Colonic mucosa (tissue), 4 donors: ENCODE results near the gene GALNT9. TPM values are rescaled to one million over a fixed set of nuclear protein-coding genes. Genes with fewer than 3 reads are reported as not detected.

Experiments
- DNase-seq: peaks from one replicate; pipeline ENCODE4 v3.0.0-alpha.2; 2020
- H3K27ac ChIP-seq: fragments of 200-600 bp; one replicate; pipeline ENCODE4 v1.8.0; 2021
- H3K27me3 ChIP-seq: fragments of 200-600 bp; one replicate; pipeline ENCODE4 v1.8.0; 2021
- H3K36me3 ChIP-seq: fragments of 200-600 bp; one replicate; pipeline ENCODE4 v1.8.0; 2021
- H3K4me1 ChIP-seq: fragments of 200-600 bp; one replicate; pipeline ENCODE4 v1.8.0; 2021; ENCODE audit warnings: mild to moderate bottlenecking
- H3K4me3 ChIP-seq: fragments of 200-600 bp; one replicate; pipeline ENCODE4 v1.8.0; 2021
- H3K9ac ChIP-seq, 2 donors: one replicate each; pipeline ENCODE4 v1.7.0; 2013; ENCODE audit warnings: control low read depth in 2 of 2, low read depth in 2 of 2, low read length in 2 of 2
- H3K9me3 ChIP-seq: fragments of 200-600 bp; one replicate; pipeline ENCODE4 v1.8.0; 2021
- CTCF ChIP-seq: fragments of 200-600 bp; IDR thresholded peaks from one replicate; pipeline ENCODE4 v1.8.0; 2022; ENCODE audit warnings: antibody characterized with exemption, mild to moderate bottlenecking
- intact Hi-C: fragments of 100-400 bp; cut with DNase I; formaldehyde crosslinking; loops from one replicate; pipeline ENCODE4 v1.14.1; 2022
- total RNA-seq, 2 donors: library from RNA; stranded (reverse); fragmentation: NEBNext Ultra II Directional in 1 of 2; extraction: Animal tissue kit (Norgen Biotek cat#: 25700) in 1 of 2; gene quantifications; one replicate each; pipeline ENCODE4 v1.2.1, GENCODE V29; 2021
- donor health status: healthy.
- donor health status: DM: no; HTN: no; CAD: no.
- donor health status: DM: no; HTN: no; CAD: no.

GALNT9 gene
- total RNA-seq, 2 donors from 2014 or later = 0.45 TPM; not detected in 1

GRCh38 chr12:132259364-132259871 lies 70.0 kb downstream of the GALNT9 start:
- H3K27ac ChIP-seq = no peak overlapping the region
- TF ChIP-seq CTCF = no peak
- H3K36me3 ChIP-seq = no peaks in the 10 kb centered on the region
- no peaks in the 10 kb centered on the region for H3K4me1 ChIP-seq
- no peak overlapping the region for H3K9ac ChIP-seq
- no peaks in the 10 kb centered on the region for H3K27me3 ChIP-seq
- intact Hi-C loops = no loop called here
- H3K9me3 ChIP-seq = no peaks in the 10 kb centered on the region
- H3K4me3 ChIP-seq = no peak overlapping the region
- no peak for DNase-seq

GRCh38 chr12:132258543-132258942 lies 70.8 kb downstream of the GALNT9 start:
- Histone ChIP-seq H3K9me3 (no peaks in the 10 kb centered on the region), H3K36me3 (no peaks in the 10 kb centered on the region), H3K4me1 (no peaks in the 10 kb centered on the region), H3K27me3 (no peaks in the 10 kb centered on the region), H3K27ac (no peak overlapping the region), H3K9ac (no peak overlapping the region), H3K4me3 (no peak overlapping the region)
- intact Hi-C loops = no loop called here
- DNase-seq = no peak
- no peak for TF ChIP-seq CTCF

- Histone ChIP-seq H3K4me1 (no peaks in the 10 kb centered on the region), H3K9me3 (no peaks in the 10 kb centered on the region), H3K27me3 (no peaks in the 10 kb centered on the region), H3K27ac (no peak overlapping the region), H3K9ac (no peak overlapping the region), H3K36me3 (no peaks in the 10 kb centered on the region), H3K4me3 (no peak overlapping the region)
- no peak for TF ChIP-seq CTCF
- intact Hi-C loops = no loop called here
- no peak for DNase-seq
Measured at GRCh38 chr12:132257955-132258490, 71.4 kb downstream of the GALNT9 start.

- intact Hi-C loops = no loop called here
- H3K9ac ChIP-seq = no peak overlapping the region
- no peak overlapping the region for H3K27ac ChIP-seq
- no peak for TF ChIP-seq CTCF
- no peaks in the 10 kb centered on the region for H3K36me3 ChIP-seq
- H3K27me3 ChIP-seq = no peaks in the 10 kb centered on the region
- no peaks in the 10 kb centered on the region for H3K4me1 ChIP-seq
- no peak for DNase-seq
- H3K4me3 ChIP-seq = no peak overlapping the region
- no peaks in the 10 kb centered on the region for H3K9me3 ChIP-seq
Measured at GRCh38 chr12:132257206-132257954, 72.0 kb downstream of the GALNT9 start.

GRCh38 chr12:132256646-132257045 lies 72.7 kb downstream of the GALNT9 start:
- Histone ChIP-seq H3K9ac (no peak overlapping the region), H3K9me3 (no peaks in the 10 kb centered on the region), H3K4me3 (no peak overlapping the region), H3K27me3 (no peaks in the 10 kb centered on the region), H3K36me3 (no peaks in the 10 kb centered on the region), H3K27ac (no peak overlapping the region), H3K4me1 (no peaks in the 10 kb centered on the region)
- DNase-seq = no peak
- intact Hi-C loops = no loop called here
- TF ChIP-seq CTCF = no peak
